Caki2 (cell line): ENCODE results near the gene IGSF5. TPM values are rescaled to one million over a fixed set of nuclear protein-coding genes. Genes with fewer than 3 reads are reported as not detected.
"Not testable (repeated sequence)": the region's sequence is repeated elsewhere in the genome, so short reads cannot be mapped to it uniquely, and the experiment has no call there.

Experiments
- DNase-seq: peaks from one replicate; pipeline ENCODE4 v3.0.0-alpha.2; 2015; ENCODE audit warnings: low read depth
- in situ Hi-C: cut with HindIII; loops from 2 replicates; pipeline ENCODE4 v1.10.0; 2016; ENCODE audit warnings: low sequenced_read_pairs, low pct_unique_long_range_greater_than_20kb, mixed read lengths
- total RNA-seq: library from RNA; depleted of rRNA; stranded (reverse); fragments of >200 nt; shearing (Covaris generic); gene quantifications from 2 replicates; pipeline ENCODE4 v1.2.3, GENCODE V29; 2014; ENCODE audit warnings: low replicate concordance; rRNA removed

Gene IGSF5
- total RNA-seq: 0.17 and 2.5 TPM in 2 replicates

GRCh38 chr21:39744883-39745282 lies at the start of gene IGSF5:
Gene IGSF5, plus strand, starts transcription at chr21:39745183. Its CDS starts 327 bp downstream, at chr21:39745510.
- in situ Hi-C loops, DNase-seq: not testable (repeated sequence)

DNA sequence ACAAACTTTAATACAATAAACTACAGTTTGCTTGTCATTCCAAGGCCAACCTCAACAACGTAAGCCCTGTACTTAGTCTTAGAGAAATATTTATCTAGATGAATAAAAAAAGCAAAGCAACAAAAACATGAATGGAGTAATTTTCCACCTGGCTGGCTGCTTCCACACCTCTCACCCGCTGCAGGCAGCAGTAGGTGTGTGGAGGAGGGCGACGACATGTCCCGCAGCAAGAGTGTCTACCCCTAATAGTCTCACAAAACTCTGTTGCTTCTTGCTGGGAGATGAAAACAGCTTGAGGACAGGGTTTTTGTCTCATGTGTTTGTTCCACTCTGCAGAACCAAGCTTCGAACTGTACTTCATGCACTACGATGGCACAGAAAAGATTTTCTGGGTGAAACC lies 48.8 kb upstream of the IGSF5 start:
- DNase-seq: no peak
- in situ Hi-C loops: no loop called here

GRCh38 chr21:39696618-39697017 lies 48.4 kb upstream of the IGSF5 start:
- DNase-seq: no peak
- in situ Hi-C loops: no loop called here

GRCh38 chr21:39700318-39700717 lies 44.7 kb upstream of the IGSF5 start:
- no peak for DNase-seq
- in situ Hi-C loops: loop anchor here (25.0 kb wide), 1 partner anchor 88 kb away; the partner anchor contains the start of gene B3GALT5

GRCh38 chr21:39703578-39703977 lies 41.4 kb upstream of the IGSF5 start:
- in situ Hi-C loops: loop anchor here (25.0 kb wide), 1 partner anchor 91 kb away; the partner anchor contains the start of gene B3GALT5
- DNase-seq: no peak

DNA sequence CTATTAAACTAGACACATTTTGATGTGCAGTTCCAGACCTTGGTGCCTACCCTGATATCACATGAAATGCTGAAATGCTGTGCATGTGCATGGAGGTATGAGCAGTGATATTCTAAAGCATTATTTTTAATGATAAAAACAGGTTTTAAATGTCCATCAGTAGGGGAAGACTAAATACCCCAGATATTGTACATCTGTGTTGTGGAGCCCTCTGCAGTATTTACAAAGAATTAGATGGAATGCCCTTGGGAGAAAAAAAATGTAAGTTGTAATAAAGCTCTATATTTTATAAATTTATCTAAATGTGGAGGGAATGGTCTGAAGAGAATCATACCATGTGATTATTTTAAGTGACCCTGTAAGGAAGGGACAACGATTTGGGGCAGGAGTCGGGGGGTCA lies 39.1 kb upstream of the IGSF5 start:
- in situ Hi-C loops: loop anchor here (25.0 kb wide), 1 partner anchor 94 kb away; the partner anchor contains the start of gene B3GALT5
- DNase-seq: no peak

DNA sequence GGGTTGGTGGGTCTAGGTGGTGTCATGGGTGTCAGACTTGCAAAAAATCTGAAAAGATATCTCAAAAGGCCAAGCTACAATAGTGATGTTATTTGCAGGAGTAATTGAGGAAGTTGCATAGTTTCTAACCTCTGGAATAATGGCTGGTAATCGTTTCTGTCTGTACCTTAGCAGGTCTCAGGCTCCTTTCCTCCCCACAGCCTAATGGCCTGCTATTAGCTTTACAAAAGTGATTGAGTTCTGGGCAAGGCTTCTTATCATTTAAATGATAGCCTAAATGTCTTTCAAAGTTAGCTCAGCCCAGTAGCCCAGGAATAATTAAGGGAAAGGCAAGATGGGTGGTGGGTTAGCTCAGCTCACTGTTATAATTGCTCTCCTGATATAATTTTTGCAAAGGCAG lies 37.7 kb upstream of the IGSF5 start:
- no peak for DNase-seq
- in situ Hi-C loops: loop anchor here (25.0 kb wide), 1 partner anchor 95 kb away; the partner anchor contains the start of gene B3GALT5

GRCh38 chr21:39710866-39711265 lies 34.1 kb upstream of the IGSF5 start:
- in situ Hi-C loops: loop anchor here (25.0 kb wide), 1 partner anchor 99 kb away; the partner anchor contains the start of gene B3GALT5
- DNase-seq: no peak

DNA sequence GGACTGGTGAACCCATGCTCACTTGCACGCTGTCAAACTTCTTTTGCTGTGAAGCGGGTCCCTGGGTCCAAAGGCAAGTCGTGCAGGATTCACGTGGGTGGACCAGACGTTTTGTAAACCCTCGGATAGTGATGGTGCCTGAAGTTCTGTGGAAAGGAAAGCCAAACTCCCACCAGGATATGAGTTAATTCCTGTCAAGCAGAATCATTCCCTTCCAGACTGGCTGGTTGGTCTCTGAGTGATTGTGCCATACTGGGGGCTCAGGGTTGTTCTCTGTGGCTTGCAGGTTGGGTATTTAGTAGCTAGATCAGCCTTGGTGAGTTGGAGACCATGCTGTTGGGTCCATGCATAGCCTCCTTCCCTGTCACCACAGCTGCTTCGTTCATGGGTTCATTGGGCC lies 32.7 kb upstream of the IGSF5 start:
- in situ Hi-C loops: loop anchor here (25.0 kb wide), 1 partner anchor 100 kb away; the partner anchor contains the start of gene B3GALT5
- no peak for DNase-seq

DNA sequence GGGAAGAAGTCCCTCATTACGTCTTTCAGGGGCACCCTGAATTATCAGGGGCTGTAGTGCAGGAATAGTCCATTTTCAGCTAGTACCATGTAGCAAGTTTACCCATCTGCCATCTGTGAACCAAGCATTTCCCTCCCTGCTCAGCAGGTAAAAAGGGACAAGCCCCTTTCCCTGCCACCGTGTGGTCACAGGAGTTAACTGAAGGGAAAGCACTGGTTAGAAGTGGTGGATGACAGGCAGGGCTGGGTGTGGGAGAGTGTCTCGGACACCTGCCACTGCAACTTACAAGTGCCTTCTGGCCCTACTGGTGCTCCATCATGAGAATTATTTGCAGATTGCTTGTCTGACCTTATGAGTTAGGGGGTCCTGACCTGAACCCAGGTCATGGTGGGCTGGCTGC lies 32.0 kb upstream of the IGSF5 start:
- in situ Hi-C loops: loop anchor here (25.0 kb wide), 1 partner anchor 101 kb away; the partner anchor contains the start of gene B3GALT5

GRCh38 chr21:39713905-39714304 lies 31.1 kb upstream of the IGSF5 start:
- in situ Hi-C loops: loop anchor here (25.0 kb wide), 1 partner anchor 102 kb away; the partner anchor contains the start of gene B3GALT5
- DNase-seq: no peak

More for the DNA sequence above, 32.0 kb upstream of the IGSF5 start:
- no peak for DNase-seq

GRCh38 chr21:39714331-39714730 lies 30.7 kb upstream of the IGSF5 start:
- in situ Hi-C loops: loop anchor here (25.0 kb wide), 1 partner anchor 102 kb away; the partner anchor contains the start of gene B3GALT5
- DNase-seq: no peak

DNA sequence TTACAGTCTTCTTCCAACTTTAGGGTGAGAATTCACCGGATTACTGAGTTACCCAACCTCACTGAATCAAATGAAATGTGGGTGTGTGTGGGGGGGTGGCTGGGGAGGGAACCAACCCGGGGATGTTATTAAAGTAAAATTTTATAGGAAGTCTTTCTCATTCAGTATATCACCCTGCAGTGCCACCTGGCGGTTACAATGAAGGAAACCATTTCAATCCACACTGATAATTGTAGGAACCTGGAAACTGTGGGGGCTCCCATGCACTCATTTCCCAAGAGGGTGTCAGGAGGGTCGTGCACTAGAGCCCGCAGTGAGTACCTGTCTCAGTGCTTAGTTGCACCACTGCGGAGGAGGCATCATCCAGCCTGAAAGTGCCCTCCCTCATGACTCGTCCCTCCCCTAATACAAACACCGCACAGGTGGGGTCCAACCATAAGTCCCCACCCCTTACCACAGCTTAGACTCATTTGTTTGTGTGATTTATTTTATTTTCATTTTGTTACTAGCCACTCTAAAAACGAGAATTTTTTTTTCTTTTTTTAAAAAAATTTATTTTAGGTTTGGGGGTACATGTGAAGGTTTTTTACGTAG lies 29.1 kb upstream of the IGSF5 start:
- DNase-seq: peak; percentile 33
- in situ Hi-C loops: loop anchor here (25.0 kb wide), 1 partner anchor 104 kb away; the partner anchor contains the start of gene B3GALT5

DNA sequence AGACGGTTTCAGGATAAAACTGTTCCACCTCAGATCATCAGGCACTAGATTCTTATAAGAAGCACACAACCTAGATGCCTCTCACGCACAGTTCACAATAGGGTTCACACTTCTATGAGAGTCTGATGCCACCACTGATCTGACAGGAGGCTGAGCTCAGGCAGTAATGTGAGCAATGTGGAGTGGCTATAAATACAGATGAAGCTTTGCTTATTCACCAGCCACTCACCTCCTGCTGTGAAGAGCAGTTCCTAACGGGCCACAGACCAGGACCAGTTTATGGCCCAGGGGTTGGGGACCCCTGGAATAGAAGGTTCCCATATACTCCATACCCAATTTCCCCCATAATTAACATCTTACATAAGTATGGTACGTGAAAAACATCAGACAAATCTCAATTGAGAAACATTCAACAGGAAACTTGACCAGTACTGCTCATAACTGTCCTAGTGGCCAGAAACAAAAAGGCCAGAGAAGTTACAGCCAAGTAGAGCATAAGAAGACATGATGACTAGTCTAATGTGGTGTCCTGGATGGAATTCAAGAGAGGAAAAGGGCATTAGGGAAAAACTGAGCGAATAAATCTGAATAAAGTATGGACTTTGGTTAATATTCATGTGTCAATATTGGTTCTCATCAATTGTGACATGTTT lies 24.7 kb upstream of the IGSF5 start:
- in situ Hi-C loops: loop anchor here (25.0 kb wide), 1 partner anchor 108 kb away; the partner anchor contains the start of gene B3GALT5
- DNase-seq: no peak

DNA sequence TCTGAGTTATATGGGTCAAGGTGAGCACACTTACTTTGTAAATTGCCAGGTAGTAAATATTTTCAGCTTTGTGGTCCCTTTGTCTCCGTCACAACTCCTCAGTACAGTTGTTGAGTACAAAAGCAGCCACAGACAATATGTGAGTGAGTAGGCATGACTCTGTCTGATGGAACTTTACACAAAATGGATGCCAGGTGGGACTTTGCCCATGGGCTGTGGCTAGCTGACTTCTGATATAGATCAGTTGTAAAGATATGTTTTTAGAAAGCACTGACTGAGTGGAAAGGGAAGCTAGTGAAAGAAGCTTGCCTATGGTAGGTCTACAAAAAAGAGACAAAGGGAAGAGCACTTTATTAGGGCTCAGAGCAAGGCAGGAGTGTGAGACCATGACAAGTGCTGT lies 23.1 kb upstream of the IGSF5 start:
- in situ Hi-C loops: loop anchor here (25.0 kb wide), 1 partner anchor 110 kb away; the partner anchor contains the start of gene B3GALT5

GRCh38 chr21:39724944-39725343 lies 20.0 kb upstream of the IGSF5 start:
- in situ Hi-C loops: loop anchor here (25.0 kb wide), 1 partner anchor 113 kb away; the partner anchor contains the start of gene B3GALT5
- no peak for DNase-seq

More for the DNA sequence above, 23.1 kb upstream of the IGSF5 start:
- DNase-seq: no peak

DNA sequence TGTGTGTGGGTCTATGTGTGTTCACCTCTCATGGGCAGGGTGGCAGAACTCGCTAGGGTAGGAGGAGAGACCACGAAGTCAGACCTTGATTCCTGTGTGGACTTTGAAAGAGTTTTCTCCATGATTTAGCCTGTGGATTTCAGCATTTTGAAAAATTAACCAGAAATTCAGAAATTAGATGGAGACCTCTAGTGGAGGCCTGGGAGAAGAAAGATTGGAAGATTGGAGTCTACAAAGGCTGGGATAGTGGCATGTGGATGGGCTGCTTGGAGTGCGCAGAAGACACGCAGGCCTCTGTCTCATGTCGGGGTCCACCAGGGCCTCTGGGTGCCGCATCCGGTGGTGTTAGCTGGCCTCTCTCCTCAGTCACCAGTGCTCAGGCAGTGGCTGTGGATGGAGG lies 18.9 kb upstream of the IGSF5 start:
- no peak for DNase-seq
- in situ Hi-C loops: no loop called here

DNA sequence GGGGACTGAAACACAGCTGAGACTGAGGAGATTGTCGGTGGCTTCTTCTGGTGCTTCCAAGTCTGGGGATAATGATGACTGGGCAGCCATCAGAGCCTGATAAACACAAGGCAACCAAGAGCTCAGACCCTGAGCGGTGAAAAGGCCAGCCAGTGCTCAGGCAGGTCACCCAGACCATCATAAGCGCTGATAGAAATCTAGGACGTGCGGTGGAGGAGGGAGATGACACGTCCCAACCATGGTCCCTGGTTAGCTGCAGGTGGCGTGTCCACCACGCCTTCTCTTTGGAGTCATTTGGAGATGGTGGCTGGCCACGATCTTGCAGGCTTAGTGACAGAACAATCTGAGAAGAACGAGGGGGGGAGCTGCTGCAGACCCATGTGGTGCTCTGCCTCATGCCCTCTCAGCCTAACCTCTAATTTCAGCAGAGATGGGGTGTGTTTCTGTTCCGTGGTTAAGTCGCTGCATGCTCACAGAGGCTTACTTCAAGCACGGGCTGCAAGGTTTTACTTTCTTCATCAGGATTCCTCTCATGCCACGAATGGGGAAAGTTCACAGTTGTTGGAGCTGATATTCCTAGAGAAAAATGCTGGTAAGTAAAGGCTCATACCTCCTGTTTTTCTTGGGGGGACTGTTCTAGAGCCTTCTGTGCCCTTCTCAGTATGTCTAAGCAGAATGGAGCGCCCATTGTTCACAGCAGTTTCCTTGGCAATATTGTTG lies 17.4 kb upstream of the IGSF5 start:
- DNase-seq: no peak
- in situ Hi-C loops: no loop called here
